Stimulated activated CD4-positive, alpha-beta T cell treated with anti-CD3 and anti-CD28 coated beads, Interleukin-4, amount 100 ng/mL, for 4 hours (primary cell): Measurements from ENCODE around the gene RNASEH2A.
"Not testable (repeated sequence)": the region's sequence is repeated elsewhere in the genome, so short reads cannot be mapped to it uniquely, and the experiment has no call there.

ENCODE experiments used
- DNase-seq, 2 experiments: peaks; one replicate each; pipeline ENCODE4 v3.0.0-alpha.2; 2020

Gene RNASEH2A

DNA sequence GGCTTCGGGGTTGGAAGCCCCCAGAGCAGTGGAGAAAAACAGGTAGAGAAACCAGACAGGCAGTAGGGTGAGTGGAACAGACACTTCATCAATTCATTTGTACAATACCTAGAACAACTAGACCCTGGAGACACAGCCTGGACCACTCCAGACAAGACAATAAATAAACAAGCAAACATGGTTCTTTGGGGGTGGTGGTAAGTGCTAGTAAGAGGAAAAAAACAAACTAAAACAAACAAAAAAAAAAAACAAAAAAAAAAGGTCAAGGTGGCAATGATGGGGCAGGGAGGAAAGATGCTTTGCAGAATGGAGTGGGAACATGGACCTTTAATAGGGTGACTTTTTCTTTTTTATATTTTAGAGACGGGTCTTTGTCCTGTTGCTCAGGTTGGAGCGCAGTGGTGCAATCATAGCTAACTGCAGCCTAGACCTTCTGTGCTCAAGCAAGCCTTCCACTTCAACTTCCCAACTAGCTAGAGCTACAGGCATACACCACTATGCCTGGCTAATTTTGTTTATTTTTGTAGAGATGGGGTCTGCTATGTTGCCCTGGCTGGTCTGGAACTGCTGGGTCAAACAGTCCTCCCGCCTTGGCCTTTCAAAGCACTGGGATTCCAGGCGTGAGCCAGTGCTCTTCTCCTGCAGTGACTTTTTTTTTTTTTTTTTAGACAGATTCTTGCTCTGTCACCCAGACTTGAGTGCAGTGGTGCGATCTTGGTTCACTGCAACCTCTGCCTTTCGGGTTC is 12.0 kb upstream of the RNASEH2A start:
- DNase-seq = no peak

DNA sequence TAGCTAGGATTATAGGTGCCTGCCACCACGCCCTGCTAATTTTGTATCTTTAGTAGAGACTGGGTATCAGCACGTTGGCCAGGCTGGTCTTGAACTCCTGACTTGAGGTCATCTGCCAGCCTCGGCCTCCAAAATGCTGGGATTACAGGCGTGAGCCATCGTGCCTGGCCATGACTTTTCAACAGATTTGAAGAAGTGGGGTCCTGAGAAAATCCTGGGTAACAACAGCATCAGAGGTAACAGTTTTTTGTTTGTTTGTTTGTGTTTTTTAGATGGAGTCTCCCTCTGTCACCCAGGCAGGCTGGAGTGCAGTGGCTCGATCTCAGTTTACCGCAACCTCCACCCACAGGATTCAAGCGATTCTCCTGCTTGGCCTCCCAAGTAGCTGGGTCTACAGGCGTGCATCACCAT is 11.4 kb upstream of the RNASEH2A start:
- DNase-seq = no peak

DNA sequence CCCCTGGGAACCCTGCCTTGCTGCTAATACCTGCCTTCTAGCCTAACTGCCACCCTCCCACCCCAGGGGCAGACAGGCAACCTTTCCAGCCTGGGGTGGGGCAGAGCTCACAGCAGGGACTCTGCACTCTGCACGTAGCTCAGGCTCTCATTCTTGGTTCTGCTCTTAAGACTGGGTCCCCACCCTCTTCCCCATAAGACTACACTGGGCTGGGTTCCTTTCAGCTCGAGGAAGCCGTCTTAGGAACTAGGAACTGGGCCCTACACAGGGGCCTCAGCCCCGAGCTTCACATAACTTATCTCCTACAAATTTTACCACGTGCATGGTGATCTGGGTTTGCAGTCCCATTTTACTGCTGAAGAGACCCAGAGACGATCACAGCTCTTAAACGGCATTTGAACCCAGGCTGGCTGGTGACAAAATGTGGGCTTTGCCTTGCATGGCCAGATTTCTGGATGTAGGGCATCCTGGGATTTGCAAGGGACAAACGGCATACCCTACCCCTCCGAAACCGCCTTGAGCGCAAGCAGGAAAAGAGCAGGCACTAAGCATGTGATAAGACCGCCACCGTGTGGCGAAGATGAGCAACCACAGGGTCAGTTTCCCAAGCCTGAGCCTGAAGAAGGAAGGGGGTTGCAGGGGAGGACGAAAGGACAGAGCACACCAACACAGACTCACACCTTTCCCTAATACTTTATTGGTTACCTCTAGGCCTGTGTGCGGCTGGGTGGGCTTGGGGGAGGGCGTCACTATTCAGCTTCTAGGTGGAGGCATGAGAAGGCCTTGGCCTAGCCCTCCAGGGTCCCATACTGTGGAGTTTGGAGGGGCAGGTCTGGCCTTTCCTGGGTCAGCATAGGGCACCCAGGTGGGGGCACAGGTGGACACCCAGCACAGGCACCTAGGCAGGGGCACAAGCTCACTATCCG is 10.0 kb upstream of the RNASEH2A start:
- peak; percentile 68 to 69 for DNase-seq

DNA sequence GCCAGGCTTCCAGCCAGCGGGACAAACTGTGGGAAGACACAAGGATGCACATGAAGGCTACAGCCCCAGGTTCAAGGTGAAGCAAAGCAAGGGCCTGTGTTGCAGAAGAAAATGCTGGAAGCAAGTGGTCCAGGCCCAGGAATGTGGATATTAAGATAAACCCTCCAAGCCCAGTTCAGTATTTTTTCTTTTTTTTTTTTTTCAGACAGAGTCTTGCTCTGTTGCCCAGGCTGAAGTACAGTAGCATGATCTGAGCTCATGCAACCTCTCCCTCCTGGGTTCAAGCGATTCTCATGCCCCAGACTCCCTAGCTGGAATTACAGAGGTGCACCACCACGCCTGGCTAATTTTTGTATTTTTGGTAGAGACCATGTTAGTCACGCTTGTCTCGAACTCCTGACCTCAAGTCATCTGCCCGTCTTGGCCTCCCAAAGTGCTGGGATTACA is 9.2 kb upstream of the RNASEH2A start:
- no peak for DNase-seq

DNA sequence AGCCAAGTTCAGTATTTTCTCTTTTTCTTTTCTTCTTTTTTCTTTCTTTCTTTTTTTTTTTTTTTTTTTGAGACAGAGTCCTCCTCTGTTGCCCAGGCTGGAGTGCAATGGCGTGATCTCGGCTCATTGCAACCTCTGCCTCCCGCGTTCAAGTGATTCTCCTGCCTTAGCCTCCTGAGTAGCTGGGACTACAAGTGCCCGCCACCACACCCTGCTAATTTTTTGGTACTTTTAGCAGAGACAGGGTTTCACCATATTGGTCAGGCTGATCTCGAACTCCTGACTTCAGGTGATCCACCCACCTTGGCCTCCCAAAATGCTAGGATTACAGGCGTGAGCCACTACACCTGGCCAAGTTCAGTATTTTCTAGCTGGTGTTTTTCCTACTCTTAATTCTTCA is 8.8 kb upstream of the RNASEH2A start:
- not testable (repeated sequence) for DNase-seq

DNA sequence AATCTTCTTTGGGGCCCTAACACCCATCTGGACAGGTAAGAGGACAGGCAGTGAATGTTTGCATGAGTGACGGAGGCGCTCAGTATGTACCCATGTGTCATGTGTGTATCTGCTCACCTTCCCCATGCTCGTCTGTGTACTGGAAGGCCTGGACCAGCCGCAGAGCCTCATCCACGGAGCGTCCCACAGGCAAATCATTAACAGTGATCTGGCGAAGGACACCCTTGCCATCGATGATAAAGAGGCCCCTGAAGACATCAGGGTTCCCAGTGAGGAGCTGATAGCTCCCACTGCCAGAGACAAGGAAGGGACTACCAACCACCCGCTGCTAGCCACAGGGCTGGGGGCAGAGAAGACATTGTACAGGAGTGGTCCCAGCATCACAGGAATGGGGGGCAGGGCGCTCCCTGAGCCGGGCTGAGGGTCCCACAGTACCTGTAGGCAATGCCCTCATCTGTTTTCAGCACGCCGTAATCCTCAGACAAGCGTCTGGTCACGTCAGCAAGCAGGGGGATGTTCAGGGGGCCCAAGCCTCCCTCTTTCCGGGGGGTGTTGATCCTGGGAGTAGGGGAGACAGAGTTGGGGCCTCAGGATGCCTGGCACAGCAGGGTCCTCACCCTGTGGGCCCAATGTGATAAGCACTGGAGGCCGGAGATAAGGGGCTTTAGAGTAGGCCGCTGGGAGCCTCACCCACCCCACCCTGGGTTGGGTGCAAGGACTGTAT is 6.5 kb upstream of the RNASEH2A start:
- DNase-seq = no peak

DNA sequence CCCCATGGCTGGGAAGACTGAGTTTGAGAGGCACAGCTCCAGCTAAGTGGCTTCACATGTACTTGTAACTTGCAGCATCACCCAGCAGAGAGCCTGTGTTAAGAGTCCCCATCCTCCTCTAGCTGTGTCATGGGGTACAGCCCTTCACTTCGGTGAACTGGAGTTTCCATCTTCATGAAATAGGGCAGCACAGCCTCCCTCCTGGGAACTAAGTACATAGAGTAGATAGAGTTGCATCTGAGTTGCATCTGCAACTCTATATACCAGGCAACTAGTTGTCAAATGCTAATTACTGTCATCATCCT is 6.0 kb upstream of the RNASEH2A start:
- no peak for DNase-seq

DNA sequence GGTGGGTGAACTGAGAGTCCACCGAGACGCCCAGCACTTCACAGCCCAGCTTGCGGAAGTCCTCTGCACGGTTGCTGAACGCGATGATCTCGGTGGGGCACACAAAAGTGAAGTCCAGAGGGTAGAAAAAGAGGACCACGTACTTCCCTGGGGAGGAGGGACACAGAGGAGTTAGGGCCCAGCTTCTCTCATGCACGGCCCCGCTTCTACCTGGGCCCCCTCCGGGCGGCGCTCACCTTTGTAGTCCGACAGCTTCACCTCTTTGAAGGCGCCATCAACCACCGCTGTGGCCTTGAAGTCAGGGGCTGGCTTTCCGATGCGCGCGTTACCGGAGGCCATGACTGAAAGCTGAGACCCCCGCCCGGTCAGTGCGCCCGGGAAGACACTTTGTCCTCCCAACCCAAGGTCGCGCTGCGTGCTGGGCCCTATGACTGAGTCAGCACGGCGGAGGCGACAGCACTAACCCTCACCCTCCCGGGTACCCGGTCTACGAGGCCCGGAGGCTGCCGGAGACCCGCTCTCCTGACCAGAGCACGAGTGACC is 5.4 kb upstream of the RNASEH2A start:
- DNase-seq = no peak

DNA sequence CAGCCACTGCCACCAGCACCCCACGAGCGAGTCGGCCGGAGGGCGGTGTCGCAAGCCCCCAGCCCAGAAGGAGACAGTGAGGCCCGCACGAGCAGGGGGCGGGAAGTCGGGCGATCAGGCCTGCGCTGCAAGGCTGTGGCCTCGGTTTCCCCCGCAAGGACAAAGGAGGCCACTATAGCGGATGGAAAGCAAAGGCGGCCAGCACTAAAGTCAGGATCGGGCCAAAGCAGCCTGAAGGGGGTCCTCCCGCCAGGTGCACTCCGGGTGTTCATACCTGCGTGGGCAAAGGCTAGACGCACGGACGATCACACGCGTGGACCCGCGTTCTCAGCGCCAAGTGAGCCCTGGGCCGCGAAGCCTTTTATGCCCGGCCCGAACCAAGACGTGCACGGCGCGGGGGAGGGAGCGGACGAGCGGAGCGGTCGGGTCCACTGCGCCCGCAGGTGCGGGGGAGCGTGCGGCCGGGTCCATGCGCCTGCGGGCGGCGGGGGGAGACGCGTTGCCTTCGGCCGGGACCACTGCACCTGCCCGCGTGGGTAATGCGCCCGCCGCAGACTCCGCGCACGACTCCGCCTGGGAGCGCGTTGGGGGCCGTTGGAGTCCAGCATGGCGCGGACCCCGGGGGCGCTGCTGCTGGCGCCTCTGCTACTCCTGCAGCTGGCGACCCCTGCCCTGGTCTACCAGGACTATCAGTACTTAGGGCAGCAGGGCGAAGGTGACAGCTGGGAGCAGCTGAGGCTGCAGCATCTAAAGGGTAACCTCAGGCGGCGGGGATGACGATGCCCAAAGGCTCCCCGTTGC is 4.7 kb upstream of the RNASEH2A start, which contains the start of the genes PRDX2 and THSD8:
PRDX2 (minus strand) TSS at position 335 of the 801 bp plus-strand sequence. CDS start 539 bp downstream, outside the sequence.
THSD8 (plus strand) TSS at position 604 of the 801 bp plus-strand sequence; CDS start at position 607, 3 bp downstream.
- DNase-seq = peak; percentile 57 to 79

DNA sequence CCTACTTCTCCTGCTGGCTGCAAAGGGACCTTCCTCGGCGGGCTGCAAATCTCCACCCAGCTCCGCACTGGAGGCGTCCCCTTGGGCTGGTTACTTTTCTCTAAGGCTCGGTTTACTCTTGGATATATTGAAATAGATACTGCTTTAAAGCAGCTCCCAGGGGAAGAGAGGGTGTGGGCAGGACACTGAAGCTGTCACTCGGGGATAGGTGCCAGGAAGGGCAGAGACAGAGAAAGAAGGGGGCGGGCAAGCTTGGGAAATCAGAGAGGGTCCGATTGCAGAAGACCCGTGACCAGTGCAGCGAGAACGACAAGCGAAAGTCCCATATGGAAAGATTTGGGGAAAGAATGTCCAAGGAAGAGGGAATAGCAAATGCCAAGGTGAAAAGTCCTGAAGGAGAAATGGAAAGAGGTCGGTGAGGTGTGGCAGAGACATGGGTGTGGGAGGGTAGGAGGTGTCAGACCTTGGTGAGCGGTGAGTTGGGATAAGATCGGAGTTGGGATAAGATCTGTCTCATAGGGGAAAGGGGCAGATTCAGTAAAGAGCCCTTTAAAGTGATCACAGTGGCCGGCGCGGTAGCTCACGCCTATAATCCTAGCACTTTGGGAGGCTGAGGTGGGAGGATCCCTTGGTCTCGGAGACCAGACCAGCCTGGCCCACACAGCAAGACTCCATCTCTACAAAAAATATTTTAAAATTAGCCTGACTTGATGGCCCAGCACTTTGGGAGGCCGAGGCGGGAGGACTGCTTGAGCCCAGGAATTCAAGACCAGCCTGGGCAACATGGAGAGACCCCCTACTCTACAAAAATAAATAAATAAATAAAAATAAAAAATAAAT is 3.9 kb upstream of the RNASEH2A start:
- no peak for DNase-seq

DNA sequence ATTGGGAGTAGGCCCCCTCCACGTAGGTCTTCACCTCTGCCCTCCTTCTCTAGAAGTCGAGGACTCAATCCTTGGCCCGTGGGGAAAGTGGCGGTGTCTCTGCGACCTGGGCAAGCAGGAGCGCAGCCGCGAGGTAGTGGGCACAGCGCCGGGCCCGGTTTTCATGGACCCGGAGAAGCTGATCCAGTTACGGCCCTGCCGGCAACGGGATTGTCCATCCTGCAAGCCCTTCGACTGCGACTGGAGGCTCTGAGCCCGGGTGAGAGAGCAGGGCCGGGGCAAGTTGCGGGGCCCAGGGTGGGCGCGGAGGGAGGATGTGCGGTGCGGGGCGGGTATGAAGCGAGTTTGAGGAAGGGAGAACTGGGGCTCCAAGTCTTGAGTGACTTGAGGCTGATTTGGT is 2.3 kb upstream of the RNASEH2A start:
- no peak for DNase-seq

DNA sequence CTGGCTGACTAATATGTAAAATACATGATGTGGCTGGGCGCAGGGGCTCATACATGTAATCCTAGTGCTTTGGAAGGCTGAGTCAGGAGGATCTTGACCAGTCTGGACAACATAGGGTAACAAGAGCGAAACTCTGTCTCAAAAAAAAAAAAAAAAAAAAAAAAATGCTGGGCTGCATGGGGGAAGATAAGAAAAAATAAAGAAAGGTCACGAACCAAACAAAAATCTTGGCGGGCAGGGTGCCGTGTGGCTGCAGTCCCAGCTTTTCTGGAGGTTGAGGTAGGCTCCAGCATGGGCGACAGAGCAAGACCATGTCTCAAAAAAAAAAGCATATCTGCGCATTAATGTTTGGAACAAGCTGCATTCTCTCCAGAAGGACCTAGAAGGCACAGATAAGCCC is 8.7 kb downstream of the RNASEH2A start:
- no peak for DNase-seq

DNA sequence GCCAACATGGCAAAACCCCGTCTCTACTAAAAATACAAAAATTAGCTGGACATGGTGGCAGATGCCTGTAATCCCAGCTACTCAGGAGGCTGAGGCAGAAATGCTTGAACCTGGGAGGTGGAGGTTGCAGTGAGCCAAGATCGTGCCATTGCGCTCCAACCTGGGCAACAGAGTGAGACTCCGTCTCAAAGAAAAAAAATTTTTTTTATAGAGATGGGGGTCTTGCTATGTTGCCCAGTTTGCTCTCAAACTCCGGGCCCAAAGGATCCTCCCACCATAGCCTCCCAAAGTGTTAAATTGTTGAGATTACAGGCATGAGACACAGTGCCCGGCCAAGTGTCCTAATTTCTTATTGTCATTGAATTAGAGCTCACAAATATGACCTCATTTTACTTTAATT is 10.8 kb downstream of the RNASEH2A start:
- DNase-seq = not testable (repeated sequence)

DNA sequence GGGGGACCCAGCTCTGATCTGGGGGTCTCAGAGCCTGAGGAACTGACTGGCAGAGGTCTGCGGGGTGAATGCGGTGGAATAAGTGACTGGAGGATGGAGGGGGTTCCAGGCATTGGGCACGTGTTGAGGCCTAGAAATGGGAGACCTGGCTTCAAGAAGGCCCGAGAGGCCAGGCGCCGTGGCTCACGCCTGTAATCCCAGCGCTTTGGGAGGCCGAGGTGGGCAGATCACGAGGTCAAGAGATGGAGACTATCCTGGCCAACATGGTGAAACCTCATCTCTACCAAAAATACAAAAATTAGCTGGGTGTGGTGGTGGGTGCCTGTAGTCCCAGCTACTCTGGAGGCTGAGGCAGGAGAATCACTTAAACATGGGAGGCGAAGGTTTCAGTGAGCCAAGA is 11.4 kb downstream of the RNASEH2A start:
- not testable (repeated sequence) for DNase-seq

DNA sequence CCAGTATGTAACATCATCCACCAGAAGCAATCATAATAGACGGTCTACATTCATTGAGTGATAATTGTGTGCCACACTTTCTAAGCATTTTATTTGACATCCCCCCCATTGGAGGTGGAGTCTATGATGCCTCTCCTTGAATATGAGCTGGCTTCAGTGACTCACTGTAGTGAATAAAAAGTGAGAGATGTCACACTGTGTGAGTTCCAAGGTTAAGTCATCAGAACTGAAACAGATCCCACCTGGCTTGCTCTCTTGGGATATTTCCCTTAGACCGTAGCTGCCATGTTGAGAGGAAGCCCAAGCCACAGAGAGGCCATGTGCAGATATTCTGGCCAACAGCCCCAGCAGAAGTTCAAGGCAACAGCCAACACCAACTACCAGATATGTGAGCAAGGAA is 15.4 kb downstream of the RNASEH2A start:
- DNase-seq = no peak

DNA sequence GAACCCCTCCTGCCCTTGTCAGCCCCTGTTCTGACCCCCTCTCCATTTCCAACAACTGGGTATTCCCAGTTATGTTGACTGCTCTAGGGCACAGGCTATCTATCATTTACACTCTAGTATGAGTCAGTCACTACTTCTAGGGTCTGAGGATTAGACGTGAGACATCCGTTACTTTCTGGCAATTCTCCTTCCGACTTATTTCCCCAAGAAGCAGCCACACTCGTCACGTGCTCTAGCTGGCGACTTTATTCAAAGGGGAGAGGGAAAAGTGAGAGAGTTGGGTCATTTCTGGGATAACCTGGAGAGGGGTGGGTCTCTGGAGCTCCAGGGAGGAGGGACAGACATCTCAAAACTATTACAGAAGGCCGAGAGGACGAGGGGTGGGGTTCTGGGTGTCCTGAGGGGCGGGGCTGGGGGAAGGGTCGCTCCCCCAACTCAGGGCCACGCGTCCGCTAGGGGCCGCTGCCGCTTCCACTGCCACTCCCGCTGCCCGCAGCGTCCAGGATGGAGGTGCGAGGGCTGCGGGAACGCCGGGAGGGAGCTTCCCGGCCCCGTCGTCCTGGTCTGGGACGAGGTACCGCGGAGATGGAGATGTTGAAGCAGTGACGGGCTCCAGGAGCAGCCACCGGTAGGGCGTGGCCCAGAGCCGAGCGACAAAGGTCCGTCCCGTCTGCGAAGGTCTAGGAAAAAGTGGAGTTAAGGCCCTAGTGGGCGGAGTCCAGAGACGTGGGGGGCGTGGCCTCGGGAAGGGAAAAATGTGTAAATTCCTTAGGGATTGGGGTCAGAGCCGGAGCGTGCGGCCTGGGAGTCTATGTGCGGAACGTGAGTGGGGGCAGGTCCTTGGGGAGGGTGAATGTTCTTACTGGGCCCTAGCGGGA is 19.1 kb downstream of the RNASEH2A start:
- DNase-seq = no peak

DNA sequence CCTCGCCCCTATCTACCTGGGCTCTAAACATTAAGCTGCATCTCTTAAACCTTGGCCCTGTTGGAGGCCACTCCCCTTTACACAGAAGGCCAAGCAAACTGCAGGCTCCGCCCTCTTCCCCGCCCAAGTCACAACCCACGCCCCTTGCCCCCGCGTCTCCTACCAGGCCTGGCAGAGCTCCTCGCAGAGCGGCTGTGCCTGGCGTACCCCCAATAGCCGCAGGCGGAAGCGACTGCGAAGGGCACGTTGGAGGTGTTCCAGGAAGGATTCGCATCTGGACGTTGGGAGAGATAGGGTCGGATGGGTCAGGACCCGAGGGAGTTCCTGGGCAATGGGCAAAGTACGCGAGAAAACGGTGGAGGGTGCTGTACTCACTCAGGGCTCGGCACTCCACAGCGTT is 22.1 kb downstream of the RNASEH2A start:
- peak in 1 of 2 experiments; percentile 48 for DNase-seq

DNA sequence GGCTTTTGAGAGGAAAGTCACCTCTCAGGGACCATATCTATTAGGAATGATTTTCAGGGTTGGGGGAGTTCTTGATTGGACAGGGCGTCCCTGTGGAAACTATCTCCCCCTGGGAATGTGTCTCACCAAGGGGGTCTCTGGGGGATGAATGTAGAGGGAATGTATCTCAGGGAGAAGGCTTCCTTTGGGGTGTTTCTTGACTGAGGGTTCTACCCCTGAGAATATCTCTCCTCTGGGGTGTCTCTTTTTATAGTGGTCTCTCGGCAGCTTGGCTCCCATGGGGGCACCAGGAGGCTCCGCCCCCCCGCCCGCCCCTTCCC is 27.0 kb downstream of the RNASEH2A start:
- DNase-seq = no peak

DNA sequence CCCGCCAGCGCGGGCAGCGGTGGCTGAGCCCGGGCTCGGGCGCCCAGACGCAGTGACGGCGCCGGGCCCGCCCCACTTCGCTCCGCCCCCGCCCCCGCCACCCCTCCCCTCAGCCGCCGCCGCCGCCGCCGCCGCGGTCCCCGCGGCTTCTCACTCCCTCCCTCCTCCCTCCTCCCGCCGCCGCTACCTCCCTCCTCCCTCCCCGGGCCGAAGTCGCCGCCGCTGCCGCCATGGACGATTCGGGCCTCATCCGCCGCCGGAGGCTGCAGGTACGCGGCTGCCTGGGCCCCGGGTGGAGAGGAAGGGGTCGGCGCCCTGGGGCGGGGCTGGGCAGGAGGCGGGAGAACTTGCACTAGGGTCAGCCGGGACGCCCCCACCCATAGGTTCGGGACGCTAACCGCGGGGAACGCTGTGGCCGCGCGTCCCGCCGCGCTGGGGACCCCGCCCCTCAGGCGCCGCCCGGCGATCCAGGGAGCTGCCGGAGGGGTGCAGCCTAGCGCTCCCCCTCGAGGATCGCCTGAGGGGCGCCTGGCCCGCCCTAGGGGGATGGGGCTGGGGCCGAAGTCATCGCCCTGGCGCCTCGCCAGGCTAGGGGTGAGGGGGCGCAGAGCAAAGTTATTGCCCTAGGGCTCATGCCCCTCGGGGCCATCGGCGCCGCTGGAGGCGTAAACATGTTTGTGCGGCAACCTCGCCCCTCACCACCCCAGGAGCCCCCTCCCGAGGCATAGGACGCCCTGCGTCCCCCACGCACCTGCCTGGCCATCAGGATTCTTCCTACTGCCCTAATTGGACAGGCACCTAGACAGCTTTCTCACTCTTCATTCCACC is 27.6 kb downstream of the RNASEH2A start:
- peak in 1 of 2 experiments; percentile 46 for DNase-seq
